HepG2 (cell line): Measurements from ENCODE around the gene VKORC1. TPM values are rescaled to one million over a fixed set of nuclear protein-coding genes. Genes with fewer than 3 reads are reported as not detected.
A peak's percentile ranks its signal among the peaks of the same experiment; 100 is the strongest.

Experiments
- ATAC-seq: fragments of 200-7000 bp; cut with Tn5 transposase; 3 replicates; pipeline ENCODE4 v1.9.1; 2020; ENCODE audit warnings: mild to moderate bottlenecking, moderate library complexity
- BruUV-seq: library from RNA; stranded (reverse); fragments of 400-500 nt; replicated peaks from 2 replicates; lab custom pipeline; 2021; lab: Mats Ljungman, UMichigan
- CTCF ChIA-PET: fragments of 300-600 bp; formaldehyde crosslinking; extraction: SDS; loops from one replicate; lab custom pipeline; 2021; ENCODE audit warnings: low total read pairs, inconsistent platforms, low intra/inter-chr PET ratio; lab: Yijun Ruan, JAX
- POLR2A ChIA-PET: fragments of 350-600 bp; sonication (Branson Sonifier 250); formaldehyde crosslinking; loops from one replicate; lab custom pipeline; 2020; ENCODE audit warnings: antibody characterized with exemption, inconsistent platforms; lab: Yijun Ruan, JAX
- DNase-seq: peaks from one replicate; pipeline ENCODE4 v3.0.0-alpha.2; 2015; ENCODE audit warnings: low spot score
- FAIRE-seq: peaks from 3 replicates; lab custom pipeline; 2011; peaks lifted over from hg19 to GRCh38; lab: Jason Lieb, UNC
- H2AFZ ChIP-seq: one replicate; pipeline ENCODE4 v1.6.1; 2011; ENCODE audit warnings: low read length, inconsistent platforms
- H3K27ac ChIP-seq: fragments of 300-600 bp; 3 replicates; pipeline ENCODE4 v1.8.0; 2011; ENCODE audit warnings: mixed run types, mild to moderate bottlenecking, mixed read lengths, low read length, inconsistent platforms; ENCODE audit not compliant: insufficient read depth; ENCODE audit errors: extremely low read length
- H3K27me3 ChIP-seq, 2 experiments: fragments of 200-600 bp in 1 of 2; 2 replicates in 1 of 2; 3 replicates in 1 of 2; pipeline versions ENCODE4 v1.6.0 to v1.8.0; 2011; ENCODE audit warnings: low read length in 2 of 2, mild to moderate bottlenecking in 2 of 2, moderate library complexity in 2 of 2, inconsistent platforms in 1 of 2; ENCODE audit not compliant: insufficient read depth in 2 of 2, control insufficient read depth in 1 of 2
- H3K36me3 ChIP-seq, 2 experiments: fragments of 200-600 bp in 1 of 2; replicated peaks in 1 of 2; 2 replicates in 1 of 2; 3 replicates in 1 of 2; pipeline versions ENCODE4 v1.5.1 to v1.8.0; 2011; ENCODE audit warnings: low read length in 2 of 2, inconsistent platforms in 1 of 2; ENCODE audit not compliant: insufficient read depth in 2 of 2, control insufficient read depth in 1 of 2
- H3K4me1 ChIP-seq: 2 replicates; pipeline ENCODE4 v1.5.1; 2012; ENCODE audit warnings: low read length, inconsistent platforms; ENCODE audit not compliant: insufficient read depth
- H3K4me2 ChIP-seq: 2 replicates; pipeline ENCODE4 v1.6.0; 2011; ENCODE audit warnings: low read depth, low read length, inconsistent platforms
- H3K4me3 ChIP-seq, 3 experiments: fragments of 200-600 bp in 1 of 3; sonication (generic), shearing (Covaris generic) in 1 of 3; replicated peaks in 1 of 3; 2 replicates each; pipeline ENCODE4 v1.5.1; 2011 to 2016; ENCODE audit warnings: low read length in 3 of 3, inconsistent platforms in 2 of 3, low read depth in 2 of 3, mild to moderate bottlenecking in 2 of 3, control low read depth in 1 of 3, mixed read lengths in 1 of 3; ENCODE audit not compliant: insufficient read depth in 1 of 3
- H3K79me2 ChIP-seq: one replicate; pipeline ENCODE4 v1.6.1; 2011; ENCODE audit warnings: low read length, inconsistent platforms; ENCODE audit not compliant: insufficient read depth
- H3K9ac ChIP-seq: 2 replicates; pipeline ENCODE4 v1.6.0; 2011; ENCODE audit warnings: mild to moderate bottlenecking, low read depth, low read length, inconsistent platforms; ENCODE audit not compliant: insufficient read depth
- H3K9me3 ChIP-seq: 2 replicates; pipeline ENCODE4 v1.5.1; 2012; ENCODE audit warnings: mild to moderate bottlenecking, low read length
- H4K20me1 ChIP-seq: 2 replicates; pipeline ENCODE4 v1.6.0; 2011; ENCODE audit warnings: inconsistent platforms, mild to moderate bottlenecking, low read length, moderate library complexity; ENCODE audit not compliant: insufficient read depth
- ARID2 ChIP-seq: sonication (generic); formaldehyde crosslinking; IDR thresholded peaks from 2 replicates; pipeline ENCODE4 v1.8.1; 2022; ENCODE audit warnings: mild to moderate bottlenecking, missing genetic modification reagents, borderline replicate concordance
- HNF4G ChIP-seq, 2 experiments: sonication (generic) in 1 of 2; formaldehyde crosslinking in 1 of 2; IDR thresholded peaks; 2 replicates each; pipeline versions ENCODE4 v1.4.0 to v1.6.1; 2011 to 2020; ENCODE audit warnings: borderline replicate concordance in 2 of 2, low read depth in 2 of 2, mild to moderate bottlenecking in 2 of 2, low read length in 1 of 2, missing genetic modification reagents in 1 of 2, moderate library complexity in 1 of 2
- RFX1 ChIP-seq: fragments of 450-650 bp; IDR thresholded peaks from 2 replicates; pipeline ENCODE4 v1.6.1; 2017
- ZFX ChIP-seq: sonication (generic); formaldehyde crosslinking; IDR thresholded peaks from 2 replicates; pipeline ENCODE4 v1.4.0; 2020; ENCODE audit warnings: mild to moderate bottlenecking, low read depth, missing genetic modification reagents, moderate library complexity
- ZNF335 ChIP-seq: sonication (generic); formaldehyde crosslinking; IDR thresholded peaks from 2 replicates; pipeline ENCODE4 v1.4.0; 2020; ENCODE audit warnings: missing genetic modification reagents
- ZNF883 ChIP-seq: sonication (generic); formaldehyde crosslinking; IDR thresholded peaks from 2 replicates; pipeline ENCODE4 v1.5.1; 2020; ENCODE audit warnings: mild to moderate bottlenecking, missing genetic modification reagents; ENCODE audit errors: not compliant biosample characterization
- ZNF891 ChIP-seq: sonication (generic); formaldehyde crosslinking; IDR thresholded peaks from 2 replicates; pipeline ENCODE4 v1.5.0; 2020; ENCODE audit warnings: mild to moderate bottlenecking, missing genetic modification reagents
- ZSCAN9 ChIP-seq: IDR thresholded peaks from 2 replicates; pipeline ENCODE4 v1.6.1; 2016; ENCODE audit warnings: borderline replicate concordance
- WGBS: methylation state at CpG from one replicate; pipeline ENCODE4 v1.1.6; 2017; ENCODE audit warnings: low lambda C conversion rate; 5-methylcytosine and 5-hydroxymethylcytosine counted together
- in situ Hi-C: cut with HindIII; loops from 2 replicates; pipeline ENCODE4 v1.10.0; 2017; ENCODE audit warnings: low pct_unique_long_range_greater_than_20kb; ENCODE audit not compliant: extremely low pct_ligation_motif_present
- intact Hi-C: fragments of 100-400 bp; cut with micrococcal nuclease; formaldehyde crosslinking; loops from one replicate; pipeline ENCODE4 v1.10.0; 2022; ENCODE audit not compliant: unreplicated experiment
- polyA plus RNA-seq, 8 experiments: library from polyadenylated mRNA; depleted of rRNA in 3 of 8; stranded (reverse) in 7 of 8; unstranded in 1 of 8; fragments of >200 nt; fragmentation: Illumina TruSeq in 4 of 8; extraction: Trizol in 4 of 8; gene quantifications; 2 replicates each; pipeline versions ENCODE4 v1.2.1 to v1.2.3, GENCODE V29; 2011 to 2016; ENCODE audit warnings: low read depth in 4 of 8, missing spikeins in 1 of 8, mixed read lengths in 1 of 8; ENCODE audit not compliant: insufficient read depth in 1 of 8
- total RNA-seq, 5 experiments: library from RNA; depleted of rRNA; stranded (reverse); fragments of >200 nt; fragmentation: Illumina TruSeq; extraction: Trizol; gene quantifications; 2 replicates each; pipeline ENCODE4 v1.2.3, GENCODE V29; 2016; ENCODE audit warnings: low read depth in 1 of 5
- TF ChIP-seq, protein P1 (sequence below): IDR thresholded peaks from 2 replicates; pipeline ENCODE4 v1.6.1; 2016; ENCODE audit warnings: low read depth, borderline replicate concordance
- TF ChIP-seq, protein P2 (sequence below): sonication (generic); formaldehyde crosslinking; IDR thresholded peaks from 2 replicates; pipeline ENCODE4 v1.4.0; 2020; ENCODE audit warnings: mild to moderate bottlenecking, missing genetic modification reagents
- TF ChIP-seq, protein P3 (sequence below): sonication (generic); formaldehyde crosslinking; IDR thresholded peaks from 2 replicates; pipeline ENCODE4 v1.4.0; 2020; ENCODE audit warnings: missing genetic modification reagents, mild to moderate bottlenecking, borderline replicate concordance
- TF ChIP-seq, protein P4 (sequence below): sonication (generic); formaldehyde crosslinking; IDR thresholded peaks from 2 replicates; pipeline ENCODE4 v1.8.0; 2022; ENCODE audit warnings: mild to moderate bottlenecking, missing genetic modification reagents, borderline replicate concordance

VKORC1 gene
- total and polyA plus RNA-seq, 2 of the 13 experiments (the other 11 are each of a cell fraction or from before 2014, with no cell fraction given), result 141 to 615 TPM

DNA sequence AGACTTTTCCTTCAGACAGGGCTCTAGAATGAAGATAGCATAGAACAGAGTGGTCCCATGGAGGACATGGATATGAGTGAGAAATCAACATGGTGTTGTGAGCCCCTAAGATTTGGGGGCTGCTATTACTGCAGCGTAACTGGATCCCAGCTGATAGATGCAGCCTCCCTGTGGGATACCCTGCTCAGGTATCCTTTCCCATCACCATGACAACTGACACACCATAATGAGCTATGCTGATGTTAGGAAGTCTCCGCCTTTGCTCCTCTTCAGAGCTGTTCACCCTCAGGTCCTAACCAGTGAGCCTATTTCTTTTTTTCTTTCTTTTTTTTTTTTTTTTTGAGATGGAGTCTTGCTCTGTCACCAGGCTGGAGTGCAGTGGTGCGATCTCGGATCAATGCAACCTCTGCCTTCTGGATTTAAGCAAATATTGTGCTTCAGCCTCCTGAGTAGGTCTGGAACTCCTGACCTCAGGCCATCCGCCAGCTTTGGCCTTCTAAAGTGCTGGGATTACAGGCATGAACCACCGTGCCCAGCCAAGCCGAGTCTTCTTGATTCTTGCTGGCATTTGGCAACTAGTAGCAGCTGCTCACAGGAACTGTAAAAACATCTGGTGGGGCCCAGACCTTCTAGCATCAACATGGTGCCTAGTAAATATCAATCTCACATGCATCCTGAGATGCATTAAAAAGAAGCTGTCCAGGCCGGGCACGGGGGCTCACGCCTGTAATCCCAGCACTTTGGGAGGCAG, 44.1 kb downstream of the VKORC1 start:
- intact Hi-C loops (no loop called here), in situ Hi-C loops (no loop called here)
- Histone ChIP-seq H3K4me2 (no peak overlapping the region; the same call in 1 of the 2 replicates), H4K20me1 (no peaks in the 10 kb centered on the region), H3K9me3 (no peaks in the 10 kb centered on the region), H3K79me2 (no peaks in the 10 kb centered on the region), H2AFZ (no peak overlapping the region), H3K36me3 (no peaks in the 10 kb centered on the region), H3K27ac (no peak overlapping the region), H3K4me3 (no peak overlapping the region), H3K4me1 (peaks cover 23% of the 10 kb centered on the region), H3K9ac (no peak overlapping the region), H3K27me3 (peaks cover 0 to 3% of the 10 kb centered on the region in 2 experiments; a peak in 1 of 5 replicates)
- no TSS peak for BruUV-seq
- peak; percentile 33 for ATAC-seq
- POLR2A ChIA-PET, result interaction anchor here (0.6 to 1.8 kb wide), 5 partner anchors 11 to 65 kb away, joined by 3 to 4 read pairs (median 3); partner anchors contain the start of genes HSD3B7 and STX4
- no peak for DNase-seq
- 44% methylated on average over 10 of the region's 10 CpGs for WGBS
- TF ChIP-seq ZSCAN9 (CRISPR knock-in tag), result no peak
- TF ChIP-seq, protein P1, sequence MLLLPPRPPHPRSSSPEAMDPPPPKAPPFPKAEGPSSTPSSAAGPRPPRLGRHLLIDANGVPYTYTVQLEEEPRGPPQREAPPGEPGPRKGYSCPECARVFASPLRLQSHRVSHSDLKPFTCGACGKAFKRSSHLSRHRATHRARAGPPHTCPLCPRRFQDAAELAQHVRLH, result no peak
- no peak for TF ChIP-seq ZNF891
- TF ChIP-seq ZNF883 (CRISPR knock-in tag), result no peak
- peak; percentile 45; the same call in 1 of the 2 replicates for TF ChIP-seq RFX1
- no peak for FAIRE-seq
- CTCF ChIA-PET, result no interaction called here

DNA sequence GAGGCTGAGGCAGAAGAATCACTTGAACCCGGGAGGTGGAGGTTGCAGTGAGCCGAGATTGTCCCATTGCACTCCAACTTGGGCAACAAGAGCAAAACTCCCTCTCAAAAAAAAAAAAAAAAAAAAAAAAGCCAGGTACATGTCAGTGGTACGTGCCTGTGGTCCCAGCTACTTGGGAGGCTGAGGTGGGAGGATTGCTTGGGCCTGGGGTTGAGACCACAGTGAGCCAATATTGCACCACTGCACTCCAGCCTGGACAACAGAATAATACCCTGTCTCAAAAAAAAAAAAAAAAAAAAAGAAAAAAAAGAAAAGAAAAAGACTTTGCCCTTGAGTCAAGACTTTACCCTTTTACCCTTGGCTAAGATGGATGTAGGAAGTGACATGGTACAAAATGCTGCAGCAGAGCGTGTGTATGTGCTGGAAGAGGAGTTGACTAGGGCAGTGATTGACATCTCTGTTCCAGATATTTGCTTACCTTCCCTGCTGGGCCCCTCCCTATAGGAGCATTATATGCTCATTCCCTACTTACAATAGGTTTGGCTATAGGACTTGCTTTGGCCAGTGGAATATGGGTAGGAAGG, 50.6 kb downstream of the VKORC1 start:
- H3K27me3 ChIP-seq, result no peaks in the 10 kb centered on the region
- no peaks in the 10 kb centered on the region for H3K79me2 ChIP-seq
- no TSS peak for BruUV-seq
- H3K9me3 ChIP-seq, result no peaks in the 10 kb centered on the region
- no peak overlapping the region; the same call in 1 of the 2 replicates for H3K4me2 ChIP-seq
- H3K4me3 ChIP-seq, result no peak overlapping the region
- in situ Hi-C loops (no loop called here), intact Hi-C loops (no loop called here)
- H3K27ac ChIP-seq, result no peak overlapping the region
- H3K9ac ChIP-seq, result no peak overlapping the region
- FAIRE-seq, result peak; percentile 36
- ATAC-seq, result peak; percentile 33
- WGBS, result 70% methylated on average over 4 of the region's 4 CpGs
- peaks cover 0 to 6% of the 10 kb centered on the region in 2 experiments; a peak in 2 of 5 replicates for H3K36me3 ChIP-seq
- H4K20me1 ChIP-seq, result no peaks in the 10 kb centered on the region
- peaks cover 38% of the 10 kb centered on the region for H3K4me1 ChIP-seq
- ChIA-PET CTCF (no interaction called here), POLR2A (interaction anchor here (0.7 to 2.2 kb wide), 2 partner anchors 74 to 156 kb away, joined by 4 to 7 read pairs; partner anchors contain the start of gene KAT8)
- no peak overlapping the region for H2AFZ ChIP-seq
- no peak for DNase-seq
- no peak for TF ChIP-seq ZFX
- TF ChIP-seq, protein P2, sequence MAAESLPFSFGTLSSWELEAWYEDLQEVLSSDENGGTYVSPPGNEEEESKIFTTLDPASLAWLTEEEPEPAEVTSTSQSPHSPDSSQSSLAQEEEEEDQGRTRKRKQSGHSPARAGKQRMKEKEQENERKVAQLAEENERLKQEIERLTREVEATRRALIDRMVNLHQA, result no peak
- 0 out of 2 replicates have a peak, but pooled peaks have one; percentile 45 for TF ChIP-seq ARID2 (CRISPR knock-in tag)
- no peak for TF ChIP-seq ZNF335 (CRISPR knock-in tag)
- TF ChIP-seq, protein P3, sequence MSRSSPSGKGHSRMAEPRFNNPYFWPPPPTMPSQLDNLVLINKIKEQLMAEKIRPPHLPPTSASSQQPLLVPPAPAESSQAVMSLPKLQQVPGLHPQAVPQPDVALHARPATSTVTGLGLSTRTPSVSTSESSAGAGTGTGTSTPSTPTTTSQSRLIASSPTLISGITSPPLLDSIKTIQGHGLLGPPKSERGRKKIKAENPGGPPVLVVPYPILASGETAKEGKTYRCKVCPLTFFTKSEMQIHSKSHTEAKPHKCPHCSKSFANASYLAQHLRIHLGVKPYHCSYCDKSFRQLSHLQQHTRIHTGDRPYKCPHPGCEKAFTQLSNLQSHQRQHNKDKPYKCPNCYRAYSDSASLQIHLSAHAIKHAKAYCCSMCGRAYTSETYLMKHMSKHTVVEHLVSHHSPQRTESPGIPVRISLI (CRISPR knock-in tag), result peak; percentile 76
- peak; percentile 31; the same call in 1 of the 2 replicates for TF ChIP-seq HNF4G (IDR thresholded peaks at IDR 0.05; ENCODE audit: borderline replicate concordance, low read depth, low read length)
- TF ChIP-seq HNF4G (CRISPR knock-in tag; IDR thresholded peaks at IDR 0.05; ENCODE audit: borderline replicate concordance, low read depth), result no peak
- TF ChIP-seq, protein P4, sequence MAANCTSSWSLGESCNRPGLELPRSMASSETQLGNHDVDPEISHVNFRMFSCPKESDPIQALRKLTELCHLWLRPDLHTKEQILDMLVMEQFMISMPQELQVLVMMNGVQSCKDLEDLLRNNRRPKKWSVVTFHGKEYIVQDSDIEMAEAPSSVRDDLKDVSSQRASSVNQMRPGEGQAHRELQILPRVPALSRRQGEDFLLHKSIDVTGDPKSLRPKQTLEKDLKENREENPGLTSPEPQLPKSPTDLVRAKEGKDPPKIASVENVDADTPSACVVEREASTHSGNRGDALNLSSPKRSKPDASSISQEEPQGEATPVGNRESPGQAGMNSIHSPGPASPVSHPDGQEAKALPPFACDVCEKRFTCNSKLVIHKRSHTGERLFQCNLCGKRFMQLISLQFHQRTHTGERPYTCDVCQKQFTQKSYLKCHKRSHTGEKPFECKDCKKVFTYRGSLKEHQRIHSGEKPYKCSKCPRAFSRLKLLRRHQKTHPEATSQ (CRISPR knock-in tag), result no peak
